Measurements from ENCODE around the gene KRTAP5-7.
"Not testable (repeated sequence)": the region's sequence is repeated elsewhere in the genome, so short reads cannot be mapped to it uniquely, and the experiment has no call there.

The KRTAP5-7 gene

DNA sequence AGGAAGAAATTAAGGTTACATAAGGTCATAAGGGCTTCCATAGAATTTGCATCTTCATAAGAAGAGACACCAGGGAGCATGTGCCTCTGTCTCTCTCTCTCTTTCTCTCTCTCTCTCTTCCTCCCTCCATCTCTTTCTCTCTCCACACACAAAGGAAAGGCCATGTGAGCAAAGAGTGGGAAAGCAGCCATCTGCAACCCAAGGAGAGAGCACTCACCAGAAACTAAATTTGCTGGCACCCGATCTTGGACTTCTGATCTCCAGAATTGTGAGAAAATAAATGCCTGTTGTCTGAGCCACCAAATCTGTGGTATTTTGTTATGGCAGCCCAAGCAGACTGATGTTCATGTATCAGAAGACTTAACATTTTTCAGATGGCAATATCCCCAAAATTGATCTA lies 31.9 kb downstream of the KRTAP5-7 start:
- no peak for DNase-seq
- no peak for ATAC-seq

DNA sequence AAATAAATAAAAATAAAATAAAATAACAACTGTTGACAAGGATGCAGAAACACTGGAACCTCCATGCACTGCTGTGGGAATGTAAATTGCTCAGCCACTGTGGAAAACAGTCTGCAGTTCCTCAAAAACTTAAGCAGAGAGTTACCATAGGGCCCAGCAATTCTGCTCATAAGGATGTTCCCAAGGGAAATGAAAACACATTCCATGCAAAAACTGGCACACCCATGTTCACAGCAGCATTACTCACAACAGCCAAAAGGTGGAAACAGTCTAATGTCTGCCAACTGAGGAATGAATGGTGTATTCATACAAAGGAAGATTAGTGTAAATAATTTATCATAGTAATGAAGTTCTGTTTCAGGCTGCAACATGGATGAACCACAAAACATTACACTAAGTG lies 35.1 kb downstream of the KRTAP5-7 start:
- DNase-seq (no peak), ATAC-seq (no peak)

DNA sequence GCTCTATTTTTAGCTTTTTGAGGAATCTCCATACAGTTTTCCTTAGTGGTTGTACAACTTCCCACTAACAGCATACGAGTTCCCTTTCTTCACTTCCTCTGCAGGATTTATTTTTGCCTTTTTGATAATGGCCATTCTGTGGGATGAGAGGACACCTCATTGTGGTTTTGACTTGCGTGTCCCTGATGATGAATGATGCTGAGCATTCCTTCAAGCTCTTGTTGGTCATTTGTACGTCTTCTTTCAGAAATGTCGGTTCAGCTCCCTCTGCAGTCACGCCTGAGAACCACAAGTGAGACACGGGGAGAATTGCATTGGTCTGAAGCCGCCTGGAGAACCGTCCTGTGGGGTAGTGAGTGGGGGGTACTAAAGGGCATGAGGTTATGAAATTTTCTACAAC lies 36.3 kb downstream of the KRTAP5-7 start:
- no peak for ATAC-seq

DNA sequence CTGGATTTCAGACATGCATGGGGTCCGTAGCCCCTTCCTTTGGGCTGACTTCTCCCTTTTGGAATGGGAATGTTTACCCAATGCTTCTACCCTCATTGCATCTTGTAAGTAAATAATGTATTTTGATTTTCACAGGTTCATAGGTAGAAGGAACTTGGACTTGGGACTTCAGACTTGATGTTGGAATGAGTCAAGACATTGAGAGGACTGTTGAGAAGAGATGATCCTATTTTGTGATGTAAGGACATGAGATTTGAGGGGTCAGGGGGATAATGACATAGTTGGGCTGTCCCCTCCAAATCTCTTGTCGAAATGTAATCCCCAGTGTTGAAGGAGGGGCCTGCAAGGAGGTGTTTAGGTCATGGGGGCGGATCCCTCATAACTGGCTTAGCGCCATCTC lies 37.4 kb downstream of the KRTAP5-7 start:
- no peak for DNase-seq
- no peak for ATAC-seq

More for the DNA sequence above, 36.3 kb downstream of the KRTAP5-7 start:
- DNase-seq = peak; percentile 22

DNA sequence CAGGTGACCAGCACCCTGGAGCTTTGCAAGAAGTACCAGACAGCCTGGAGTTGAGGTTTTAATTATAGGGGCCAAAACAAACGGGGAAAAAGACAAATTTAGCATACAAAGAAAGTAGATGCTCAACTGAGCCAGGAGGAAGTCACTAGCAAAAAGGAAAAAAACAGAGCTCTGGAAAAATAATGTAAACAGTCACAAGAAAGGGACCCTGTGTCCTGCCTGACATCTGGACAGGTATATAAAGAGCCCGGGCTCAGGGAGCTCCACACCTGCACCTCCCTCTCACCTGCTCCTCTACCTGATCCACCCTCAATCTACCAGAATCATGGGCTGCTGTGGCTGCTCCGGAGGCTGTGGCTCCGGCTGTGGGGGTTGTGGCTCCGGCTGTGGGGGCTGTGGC lies 38.2 kb downstream of the KRTAP5-7 start, which contains the start of gene KRTAP5-10:
Gene KRTAP5-10, plus strand, starts transcription at position 301 of the 400 bp plus-strand sequence. Its CDS starts 25 bp downstream, at position 326.
- DNase-seq (no peak), ATAC-seq (no peak)

DNA sequence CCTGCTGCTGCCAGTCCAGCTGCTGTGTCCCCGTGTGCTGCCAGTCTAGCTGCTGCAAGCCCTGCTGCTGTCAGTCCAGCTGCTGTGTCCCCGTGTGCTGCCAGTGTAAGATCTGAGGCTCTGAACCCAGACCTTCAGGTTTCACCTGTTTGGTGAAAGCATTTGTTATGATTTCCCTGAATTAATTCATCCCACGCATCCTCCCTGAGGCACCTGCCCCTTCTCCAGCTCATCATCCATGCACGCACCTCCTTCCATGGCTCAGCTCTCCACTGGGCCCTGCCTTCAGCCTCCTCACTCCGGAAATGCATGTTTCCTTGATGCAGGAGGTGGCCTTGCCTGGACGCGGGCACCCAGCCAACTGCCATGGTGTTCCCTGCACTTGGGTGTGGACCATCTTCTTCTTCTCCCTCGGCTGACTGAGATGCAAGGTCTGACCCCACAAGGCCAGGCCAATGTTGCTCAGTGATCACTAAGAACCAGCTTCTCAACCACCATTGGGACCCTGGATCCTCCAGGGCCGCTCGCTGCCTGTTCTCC lies 39.1 kb downstream of the KRTAP5-7 start:
- DNase-seq (no peak), ATAC-seq (no peak)

DNA sequence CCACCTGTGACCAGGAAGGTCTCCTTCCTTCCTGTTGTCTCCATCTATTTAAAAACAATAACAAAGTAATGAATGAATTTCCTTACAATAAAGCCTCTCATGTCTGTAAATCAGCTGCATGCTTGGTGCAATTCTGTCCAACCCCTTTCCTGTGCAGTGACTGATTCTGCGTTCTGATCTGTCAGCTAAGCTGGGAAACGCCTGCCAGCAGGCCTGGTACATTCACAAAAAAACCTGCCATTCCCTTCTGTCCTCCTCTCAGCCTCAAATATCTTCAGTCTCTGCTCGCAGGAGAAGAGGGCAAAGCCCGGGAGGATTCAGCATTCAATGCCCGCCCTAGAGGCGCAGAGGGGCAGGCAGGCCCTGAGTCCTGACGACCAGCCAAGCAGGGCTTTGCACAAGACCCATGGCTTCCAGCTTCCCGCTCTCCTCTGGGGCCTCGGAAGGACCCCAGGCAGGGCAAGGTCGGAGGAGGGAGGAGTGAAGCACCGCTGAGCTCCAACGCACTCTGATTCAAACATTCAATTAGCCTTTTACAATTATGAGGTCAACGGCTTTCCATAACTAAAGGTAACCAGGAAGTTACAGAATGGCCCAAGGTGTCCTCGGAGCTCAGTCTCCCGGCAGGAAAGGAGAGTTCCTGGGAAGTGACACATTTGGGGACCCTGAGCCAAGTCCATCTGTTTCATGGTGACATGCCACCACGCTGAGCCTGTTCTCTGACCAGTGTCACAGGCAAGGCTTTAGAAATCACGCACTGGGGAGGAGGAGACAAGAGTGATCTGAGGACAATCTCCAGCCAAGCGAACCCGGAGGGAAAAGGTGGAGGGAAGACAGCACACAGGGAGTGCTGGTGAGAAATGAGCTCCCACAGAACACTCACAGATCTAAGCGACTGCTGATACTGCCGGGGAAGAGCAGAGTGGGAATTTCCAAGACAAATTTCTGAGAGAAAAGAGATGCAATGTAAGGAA lies 39.8 kb downstream of the KRTAP5-7 start:
- ATAC-seq, DNase-seq: not testable (repeated sequence)

DNA sequence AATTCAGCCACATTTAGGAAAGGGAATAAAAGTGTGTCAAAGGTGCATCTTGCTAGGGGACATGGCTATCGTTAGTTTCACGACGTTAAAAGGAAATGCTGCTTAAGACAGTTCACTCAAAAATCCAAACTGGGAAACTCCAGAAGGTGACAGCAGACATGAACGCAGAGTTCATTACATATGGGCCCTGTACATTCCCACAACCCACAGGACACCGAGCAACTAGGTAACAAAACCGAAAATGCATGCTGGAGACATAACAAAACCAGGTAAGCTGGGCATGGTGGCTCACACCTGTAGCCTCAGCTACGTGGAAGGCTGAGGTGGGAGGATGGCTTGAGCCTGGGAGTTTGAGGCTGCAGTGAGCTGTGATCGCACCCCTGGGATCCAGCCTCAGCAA lies 40.6 kb downstream of the KRTAP5-7 start:
- DNase-seq, ATAC-seq: not testable (repeated sequence)

DNA sequence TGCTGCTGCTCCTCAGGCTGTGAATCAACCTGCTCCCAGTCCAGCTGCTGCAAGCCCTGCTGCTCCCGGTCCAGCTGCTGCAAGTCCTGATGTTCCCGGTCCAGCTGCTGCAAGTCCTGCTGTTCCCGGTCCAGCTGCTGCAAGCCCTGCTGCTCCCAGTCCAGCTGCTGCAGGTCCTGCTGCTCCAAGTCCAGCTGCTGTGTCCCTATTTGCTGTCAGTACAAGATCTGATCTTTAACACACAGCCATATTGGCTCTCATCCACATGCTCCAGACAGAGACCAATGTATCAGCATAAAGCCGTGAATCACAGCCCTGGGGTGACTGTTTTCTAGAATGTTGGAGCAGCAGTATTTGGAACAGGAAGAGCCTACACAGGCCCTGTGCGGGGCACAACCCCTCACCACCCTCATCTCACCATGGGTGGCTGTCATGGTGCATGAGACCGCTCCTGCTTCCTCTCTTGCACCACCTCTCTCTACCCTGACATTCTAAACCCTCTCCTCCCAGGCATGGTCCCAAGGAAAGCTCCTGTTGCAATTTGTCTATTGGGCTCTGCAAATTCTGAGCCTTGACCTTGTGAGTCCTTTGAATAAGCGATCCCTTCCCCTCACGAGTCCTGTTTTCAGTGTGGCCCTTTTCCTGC lies 41.8 kb downstream of the KRTAP5-7 start:
- ATAC-seq = no peak
- no peak for DNase-seq

DNA sequence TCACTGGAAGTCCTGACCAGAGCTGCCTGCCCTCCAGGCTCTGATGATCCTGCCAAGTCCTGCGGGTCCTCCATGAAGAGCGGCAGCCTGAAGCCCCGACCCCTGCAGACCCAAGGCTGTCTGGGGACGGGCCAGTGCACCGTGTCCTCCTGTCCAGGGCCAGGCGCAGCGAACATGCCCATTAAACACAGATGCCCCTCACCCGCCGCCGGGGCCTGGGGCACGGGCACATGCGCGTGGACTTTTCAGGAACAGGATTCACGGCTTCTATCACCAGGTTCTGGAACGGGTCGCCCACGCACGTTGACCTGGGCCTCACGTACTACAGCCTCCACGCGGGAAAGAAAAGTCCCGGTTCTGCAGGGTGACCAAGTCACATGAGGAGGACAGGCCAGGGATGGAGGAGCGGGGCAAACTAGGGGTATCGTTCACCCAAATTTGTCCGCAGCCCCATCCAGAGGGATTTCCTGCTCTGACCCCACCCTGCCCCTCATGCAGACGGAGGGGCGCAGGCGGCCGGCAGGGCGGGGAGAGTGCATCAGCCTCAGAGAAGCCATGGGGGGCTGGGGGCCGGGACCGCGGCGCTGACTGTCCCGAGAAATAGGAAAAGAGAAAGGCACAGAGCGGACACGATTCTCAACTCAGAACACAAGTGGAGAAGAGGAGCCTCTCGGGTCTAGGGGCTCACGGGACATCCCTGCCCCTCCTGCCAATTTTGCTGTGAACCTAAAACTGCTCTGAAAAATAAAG lies 44.2 kb downstream of the KRTAP5-7 start:
- not testable (repeated sequence) for ATAC-seq, DNase-seq

DNA sequence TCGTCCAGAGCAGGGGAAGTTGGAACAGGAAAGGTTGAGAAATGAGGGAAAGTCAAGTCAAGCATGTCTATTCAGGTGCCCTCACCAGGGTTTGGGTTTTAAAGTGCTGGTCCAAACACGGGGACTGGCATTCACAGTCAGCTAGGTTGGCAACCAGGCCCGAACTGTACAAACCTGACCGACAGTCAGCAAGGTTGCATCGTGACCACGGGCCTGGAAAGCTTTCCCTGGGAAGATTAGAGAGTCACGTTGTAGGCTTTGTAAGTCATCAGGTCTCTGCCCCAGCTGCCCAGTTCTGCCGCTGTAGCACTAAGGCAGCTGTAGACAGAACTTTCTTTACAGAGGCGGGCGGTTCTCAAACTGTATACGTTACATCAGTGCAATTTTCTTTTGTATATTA lies 45.7 kb downstream of the KRTAP5-7 start:
- no peak for ATAC-seq
- DNase-seq = no peak

DNA sequence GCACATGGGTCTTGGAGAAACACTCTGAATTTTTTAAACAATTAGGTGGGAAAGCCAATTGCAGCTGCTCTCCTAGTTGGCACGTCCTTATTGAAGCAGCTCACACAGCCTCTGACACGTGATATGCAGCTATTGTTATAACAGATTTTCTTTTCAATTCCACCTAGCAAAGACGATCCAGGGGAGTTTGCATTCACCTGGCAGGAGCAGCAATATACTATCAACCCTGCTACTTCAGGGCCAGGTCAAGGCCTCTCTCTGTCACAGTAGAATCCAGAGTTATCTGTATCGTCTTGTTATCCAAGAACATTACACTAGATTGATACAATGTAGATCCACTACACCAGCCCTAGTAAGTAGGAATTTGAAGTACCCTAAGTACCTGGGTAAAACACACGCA lies 47.4 kb downstream of the KRTAP5-7 start:
- ATAC-seq (no peak), DNase-seq (no peak)

DNA sequence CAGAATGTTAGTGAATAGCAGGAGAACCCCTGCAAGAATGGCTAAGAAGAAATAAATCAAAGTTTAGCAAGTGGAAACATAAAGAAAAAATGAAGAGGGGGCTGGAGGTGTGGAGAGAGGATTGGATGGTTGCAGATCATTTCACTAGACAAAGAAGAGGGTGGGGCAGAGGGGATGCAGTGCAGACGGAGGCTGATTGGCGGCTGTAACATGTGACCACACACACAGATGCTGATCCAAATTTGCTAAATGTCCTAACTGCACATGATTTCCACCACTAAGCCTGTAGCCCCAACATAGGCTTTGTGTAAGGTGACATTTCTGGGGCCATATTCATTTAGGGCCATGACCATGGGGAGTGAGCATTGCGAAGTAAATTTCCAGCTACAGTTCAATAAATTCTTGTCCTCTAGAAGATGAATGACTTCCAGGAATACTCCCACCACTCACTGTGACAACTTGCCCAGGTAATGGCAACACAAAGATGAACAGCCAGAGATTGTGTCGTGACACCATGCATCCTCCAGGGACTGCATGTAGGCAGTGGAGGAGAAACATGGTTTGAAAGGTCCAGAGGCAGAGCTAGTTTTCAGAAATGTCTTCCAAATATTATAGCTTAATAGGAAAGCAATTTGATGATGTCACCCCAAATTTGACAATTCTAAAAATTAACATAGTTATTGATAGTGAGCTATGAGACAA lies 48.8 kb downstream of the KRTAP5-7 start:
- ATAC-seq = no peak
- DNase-seq = no peak

DNA sequence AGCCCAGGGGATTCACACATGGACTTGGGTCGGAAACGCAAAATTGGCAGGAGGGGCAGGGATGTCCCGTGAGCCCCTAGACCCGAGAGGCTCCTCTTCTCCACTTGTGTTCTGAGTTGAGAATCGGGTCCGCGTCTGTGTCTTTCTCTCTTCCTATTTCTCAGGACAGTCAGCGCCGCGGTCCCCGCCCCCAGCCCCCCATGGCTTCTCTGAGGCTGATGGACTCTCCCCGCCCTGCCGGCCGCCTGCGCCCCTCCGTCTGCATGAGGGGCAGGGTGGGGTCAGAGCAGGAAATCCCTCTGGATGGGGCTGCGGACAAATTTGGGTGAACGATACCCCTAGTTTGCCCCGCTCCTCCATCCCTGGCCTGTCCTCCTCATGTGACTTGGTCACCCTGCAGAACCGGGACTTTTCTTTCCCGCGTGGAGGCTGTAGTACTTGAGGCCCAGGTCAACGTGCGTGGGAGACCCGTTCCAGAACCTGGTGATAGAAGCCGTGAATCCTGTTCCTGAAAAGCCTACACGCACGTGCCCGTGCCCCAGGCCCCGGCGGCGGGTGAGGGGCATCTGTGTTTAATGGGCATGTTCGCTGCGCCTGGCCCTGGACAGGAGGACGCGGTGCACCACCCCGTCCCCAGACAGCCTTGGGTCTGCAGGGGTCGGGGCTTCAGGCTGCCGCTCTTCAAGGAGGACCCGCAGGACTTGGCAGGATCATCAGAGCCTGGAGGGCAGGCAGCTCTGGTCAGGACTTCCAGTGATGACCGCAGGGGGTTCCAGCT lies 49.8 kb downstream of the KRTAP5-7 start:
- not testable (repeated sequence) for ATAC-seq, DNase-seq

DNA sequence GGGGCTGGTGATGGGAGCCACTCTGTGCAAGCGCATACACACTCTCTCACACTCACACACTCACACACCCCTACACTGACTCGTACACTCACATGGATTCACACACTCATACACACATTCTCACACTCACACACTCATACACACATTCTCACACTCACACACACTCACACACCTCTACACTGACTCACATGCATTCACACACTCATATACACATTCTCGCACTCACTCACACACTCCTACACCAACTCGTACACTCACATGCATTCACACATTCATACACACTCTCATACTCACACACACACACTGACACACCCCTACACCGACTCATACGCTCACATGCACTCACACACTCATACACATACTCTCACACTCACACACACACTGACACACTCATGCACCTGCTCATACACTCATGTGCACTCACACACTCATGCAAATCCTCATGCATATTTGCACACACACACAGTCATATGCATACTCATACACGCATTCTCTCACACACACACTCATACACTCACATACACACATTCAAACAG lies 50.5 kb downstream of the KRTAP5-7 start:
- ATAC-seq (no peak), DNase-seq (no peak)
